HCT116 (cell line): ENCODE data around the gene CRYGA. TPM values are rescaled to one million over a fixed set of nuclear protein-coding genes. Genes with fewer than 3 reads are reported as not detected.

Source experiments
- ATAC-seq: fragments of 200-7000 bp; cut with Tn5 transposase; 2 replicates; pipeline ENCODE4 v1.9.1; 2020; ENCODE audit warnings: mild to moderate bottlenecking, moderate library complexity
- BruUV-seq: library from RNA; stranded (reverse); fragments of 400-500 nt; replicated peaks from 2 replicates; lab custom pipeline; 2021; lab: Mats Ljungman, UMichigan
- CTCF ChIA-PET: fragments of 300-600 bp; sonication (Branson Sonifier 250); formaldehyde crosslinking; loops from one replicate; lab custom pipeline; 2021; ENCODE audit warnings: antibody characterized with exemption; lab: Charles Lee
- POLR2A ChIA-PET: fragments of 300-600, 350-600 bp; sonication (Branson Sonifier 250); formaldehyde crosslinking; loops from one replicate; lab custom pipeline; 2021; ENCODE audit warnings: antibody characterized with exemption; lab: Charles Lee
- RAD21 ChIA-PET, 2 experiments: fragments of 300-600 bp; sonication (Branson Sonifier 250); formaldehyde crosslinking; loops; one replicate each; lab custom pipeline; 2023; ENCODE audit warnings: low total read pairs in 2 of 2; ENCODE audit not compliant: uncharacterized antibody in 2 of 2, unreplicated experiment in 2 of 2, low non-redundant PET in 1 of 2; lab: Charles Lee
- DNase-seq: peaks from one replicate; pipeline ENCODE4 v3.0.0-alpha.2; 2010; ENCODE audit warnings: low read depth, low spot score
- H2AFZ ChIP-seq: fragments of 200-600 bp; shearing (Covaris generic), sonication (generic); 2 replicates; pipeline ENCODE4 v1.6.1; 2017; ENCODE audit warnings: low read depth, mixed run types, mixed read lengths, antibody characterized with exemption, low read length; ENCODE audit not compliant: poor library complexity, severe bottlenecking
- H3K27ac ChIP-seq: 2 replicates; pipeline ENCODE4 v1.5.1; 2012; ENCODE audit warnings: low read depth, low read length
- H3K27me3 ChIP-seq: fragments of 200-600 bp; sonication (generic); 2 replicates; pipeline ENCODE4 v1.6.1; 2016; ENCODE audit warnings: mixed run types, low read length, mixed read lengths; ENCODE audit not compliant: insufficient read depth
- H3K36me3 ChIP-seq, 2 experiments: fragments of 200-500 bp in 1 of 2; fragments of 200-600 bp in 1 of 2; sonication (Bioruptor generic) in 1 of 2; sonication (generic) in 1 of 2; 2 replicates each; pipeline versions ENCODE4 v1.5.1 to v1.6.1; 2014 to 2016; ENCODE audit warnings: low read length in 2 of 2, inconsistent platforms in 1 of 2, mixed read lengths in 1 of 2, mixed run types in 1 of 2; ENCODE audit not compliant: insufficient read depth in 2 of 2, control insufficient read depth in 1 of 2
- H3K4me1 ChIP-seq, 2 experiments: fragments of 200-600 bp in 1 of 2; sonication (generic) in 1 of 2; 2 replicates each; pipeline versions ENCODE4 v1.5.1 to v1.6.1; 2012 to 2017; ENCODE audit warnings: low read length in 2 of 2, inconsistent platforms in 1 of 2, mild to moderate bottlenecking in 1 of 2, mixed read lengths in 1 of 2, mixed run types in 1 of 2, moderate library complexity in 1 of 2; ENCODE audit not compliant: insufficient read depth in 2 of 2, control insufficient read depth in 1 of 2
- H3K4me2 ChIP-seq: fragments of 200-600 bp; sonication (generic); 2 replicates; pipeline ENCODE4 v1.6.1; 2017; ENCODE audit warnings: mixed run types, low read length, mixed read lengths
- H3K4me3 ChIP-seq, 2 experiments: fragments of 200-600 bp in 1 of 2; sonication (generic) in 1 of 2; replicated peaks in 1 of 2; 2 replicates each; pipeline ENCODE4 v1.5.1; 2011 to 2016; ENCODE audit warnings: low read length in 2 of 2, control low read depth in 1 of 2, low read depth in 1 of 2, mild to moderate bottlenecking in 1 of 2, mixed read lengths in 1 of 2, mixed run types in 1 of 2
- H3K79me2 ChIP-seq: fragments of 200-600 bp; sonication (generic); 2 replicates; pipeline ENCODE4 v1.6.1; 2017; ENCODE audit warnings: mild to moderate bottlenecking, mixed run types, low read length, moderate library complexity, mixed read lengths; ENCODE audit not compliant: insufficient read depth
- H3K9ac ChIP-seq: fragments of 200-600 bp; sonication (generic); 2 replicates; pipeline ENCODE4 v1.6.1; 2016; ENCODE audit warnings: low read length, mixed read lengths
- H3K9me2 ChIP-seq: fragments of 200-600 bp; sonication (generic), shearing (Covaris generic); 2 replicates; pipeline ENCODE4 v1.6.1; 2017; ENCODE audit warnings: mixed run types, mild to moderate bottlenecking, moderate library complexity; ENCODE audit not compliant: insufficient read depth
- H3K9me3 ChIP-seq, 2 experiments: fragments of 200-500 bp in 1 of 2; fragments of 200-600 bp in 1 of 2; sonication (Bioruptor generic) in 1 of 2; sonication (generic) in 1 of 2; 2 replicates each; pipeline ENCODE4 v1.6.1; 2014 to 2017; ENCODE audit warnings: low read length in 2 of 2, mixed read lengths in 2 of 2, inconsistent platforms in 1 of 2, low read depth in 1 of 2, mild to moderate bottlenecking in 1 of 2, mixed run types in 1 of 2, moderate library complexity in 1 of 2; ENCODE audit not compliant: control insufficient read depth in 1 of 2, insufficient read depth in 1 of 2
- H4K20me1 ChIP-seq: fragments of 200-600 bp; sonication (generic), shearing (Covaris generic); 2 replicates; pipeline ENCODE4 v1.6.1; 2017; ENCODE audit warnings: mixed run types, mild to moderate bottlenecking, moderate library complexity; ENCODE audit not compliant: insufficient read depth
- CEBPB ChIP-seq: IDR thresholded peaks from 2 replicates; pipeline ENCODE4 v1.6.1; 2012; ENCODE audit warnings: low read depth
- CTCF ChIP-seq, 3 experiments: fragments of 200-600 bp in 1 of 3; sonication (generic) in 1 of 3; IDR thresholded peaks in 2 of 3; conservative IDR thresholded peaks in 1 of 3; 2 replicates each; pipeline ENCODE4 v1.5.1; 2012 to 2017; ENCODE audit warnings: low read depth in 2 of 3, low read length in 2 of 3, antibody characterized with exemption in 1 of 3, borderline replicate concordance in 1 of 3, control low read depth in 1 of 3, mild to moderate bottlenecking in 1 of 3, mixed read lengths in 1 of 3, mixed run types in 1 of 3, moderate library complexity in 1 of 3; ENCODE audit not compliant: insufficient read depth in 1 of 3
- EGR1 ChIP-seq: IDR thresholded peaks from 2 replicates; pipeline ENCODE4 v1.6.1; 2012; ENCODE audit warnings: low read depth
- ELF1 ChIP-seq: IDR thresholded peaks from 2 replicates; pipeline ENCODE4 v1.6.1; 2012; ENCODE audit warnings: low read depth, borderline replicate concordance
- EZH2 ChIP-seq: fragments of 200-600 bp; sonication (generic); IDR thresholded peaks from 2 replicates; pipeline ENCODE4 v1.6.1; 2017; ENCODE audit warnings: antibody characterized with exemption, mixed run types
- EZH2phosphoT487 ChIP-seq: fragments of 200-600 bp; IDR thresholded peaks from 2 replicates; pipeline ENCODE4 v1.6.1; 2018; ENCODE audit warnings: antibody characterized with exemption, borderline replicate concordance
- FOSL1 ChIP-seq: IDR thresholded peaks from 2 replicates; pipeline ENCODE4 v1.6.1; 2012; ENCODE audit warnings: low read depth
- JUND ChIP-seq: IDR thresholded peaks from 2 replicates; pipeline ENCODE4 v1.6.1; 2012
- MAX ChIP-seq: IDR thresholded peaks from 2 replicates; pipeline ENCODE4 v1.6.1; 2012
- POLR2AphosphoS5 ChIP-seq: IDR thresholded peaks from 2 replicates; pipeline ENCODE4 v1.6.1; 2011; ENCODE audit warnings: mild to moderate bottlenecking, low read depth, low read length, moderate library complexity
- RAD21 ChIP-seq: IDR thresholded peaks from 2 replicates; pipeline ENCODE4 v1.6.1; 2012; ENCODE audit warnings: low read depth, mild to moderate bottlenecking
- SIN3A ChIP-seq: IDR thresholded peaks from 2 replicates; pipeline ENCODE4 v1.6.1; 2012; ENCODE audit warnings: low read depth
- SP1 ChIP-seq: IDR thresholded peaks from 2 replicates; pipeline ENCODE4 v1.6.1; 2012; ENCODE audit warnings: low read depth
- SRF ChIP-seq: IDR thresholded peaks from 2 replicates; pipeline ENCODE4 v1.6.1; 2012; ENCODE audit warnings: low read depth
- TCF7L2 ChIP-seq: IDR thresholded peaks from 2 replicates; pipeline ENCODE4 v1.7.0; 2011; ENCODE audit warnings: borderline replicate concordance, inconsistent platforms; ENCODE audit not compliant: insufficient read depth, insufficient read length; ENCODE audit errors: extremely low read depth
- YY1 ChIP-seq: IDR thresholded peaks from 2 replicates; pipeline ENCODE4 v1.6.1; 2011; ENCODE audit warnings: low read length, low read depth, moderate library complexity, mild to moderate bottlenecking; ENCODE audit not compliant: insufficient replicate concordance; ENCODE audit errors: extremely low read depth
- ZFX ChIP-seq: fragments of 450-650 bp; IDR thresholded peaks from 2 replicates; pipeline ENCODE4 v1.6.1; 2017
- ZNF274 ChIP-seq: fragments of 200-500 bp; sonication (Bioruptor generic); IDR thresholded peaks from 2 replicates; pipeline ENCODE4 v1.6.1; 2014; ENCODE audit warnings: mild to moderate bottlenecking, low read depth, low read length, inconsistent platforms
- intact Hi-C: fragments of 100-400 bp; cut with micrococcal nuclease; formaldehyde crosslinking; loops from 2 replicates; pipeline ENCODE4 v1.10.0; 2022
- total RNA-seq: library from RNA; stranded (reverse); gene quantifications from one replicate; pipeline ENCODE4 v1.2.1, GENCODE V29; 2021; ENCODE audit not compliant: unreplicated experiment

CRYGA gene
- total RNA-seq, 1 experiment from 2014 or later: not detected

- BruUV-seq: no TSS peak
- ChIA-PET POLR2A (no interaction called here), CTCF (no interaction called here), RAD21 (no interaction called here)
- no peaks in the 10 kb centered on the region for H3K79me2 ChIP-seq
- ATAC-seq (peak; percentile 36; the same call in 1 of the 2 replicates), DNase-seq (no peak)
- H3K27me3 ChIP-seq: no peaks in the 10 kb centered on the region
- intact Hi-C loops: no loop called here
- H3K4me2 ChIP-seq: peak overlapping the region; percentile 22; the same call in 1 of the 2 replicates
- no peak overlapping the region for H3K9ac ChIP-seq
- no peak overlapping the region for H3K27ac ChIP-seq
- H3K4me3 ChIP-seq: no peak overlapping the region
- TF ChIP-seq RAD21: no peak
- TF ChIP-seq TCF7L2: no peak
- TF ChIP-seq SRF: no peak
- no peak for TF ChIP-seq JUND
- peak overlapping the region; percentile 52 for H2AFZ ChIP-seq
- H4K20me1 ChIP-seq: no peaks in the 10 kb centered on the region
- H3K36me3 ChIP-seq: no peaks in the 10 kb centered on the region
- H3K9me3 ChIP-seq: no peaks in the 10 kb centered on the region
- peaks cover 6 to 11% of the 10 kb centered on the region in 2 experiments; a peak in 3 of 4 replicates for H3K4me1 ChIP-seq
- H3K9me2 ChIP-seq: no peaks in the 10 kb centered on the region
These were observed 29.3 kb upstream of the CRYGA start for GRCh38 chr2:208192611-208193236.

GRCh38 chr2:208189810-208190503 lies 26.6 kb upstream of the CRYGA start, which contains the start of gene C2orf80:
C2orf80 (minus strand) TSS chr2:208190030; CDS start chr2:208186986, 3,044 bp downstream.
- BruUV-seq: no TSS peak
- no peaks in the 10 kb centered on the region for H3K9me3 ChIP-seq
- no peak within 1 kb of the TSS for H3K4me2 ChIP-seq
- intact Hi-C loops: no loop called here
- H3K27ac ChIP-seq: no peak within 1 kb of the TSS
- no peak within 1 kb of the TSS for H2AFZ ChIP-seq
- no peak within 1 kb of the TSS for H3K9ac ChIP-seq
- no peaks in the 10 kb centered on the region for H4K20me1 ChIP-seq
- no peaks in the 10 kb centered on the region for H3K9me2 ChIP-seq
- POLR2A ChIA-PET: no interaction called here
- RAD21 ChIA-PET: no interaction called here
- H3K27me3 ChIP-seq: no peaks in the 10 kb centered on the region
- CTCF ChIA-PET: no interaction called here
- H3K4me1 ChIP-seq: peaks cover 6 to 11% of the 10 kb centered on the region in 2 experiments; a peak in 3 of 4 replicates
- ATAC-seq (no peak), DNase-seq (no peak)
- H3K4me3 ChIP-seq: no peak within 1 kb of the TSS
- no peaks in the 10 kb centered on the region for H3K79me2 ChIP-seq
- no peaks in the 10 kb centered on the region for H3K36me3 ChIP-seq
- TF ChIP-seq MAX: no peak
- no peak for TF ChIP-seq ZNF274
- TF ChIP-seq EZH2phosphoT487: no peak
- TF ChIP-seq RAD21: no peak
- TF ChIP-seq TCF7L2: no peak
- no peak for TF ChIP-seq ZFX
- no peak for TF ChIP-seq EGR1
- no peak for TF ChIP-seq SIN3A
- TF ChIP-seq FOSL1: no peak
- TF ChIP-seq YY1: no peak
- TF ChIP-seq EZH2: no peak
- no peak for TF ChIP-seq SP1
- TF ChIP-seq ELF1: no peak
- TF ChIP-seq CEBPB: no peak
- TF ChIP-seq POLR2AphosphoS5: no peak
- no peak for TF ChIP-seq CTCF (IDR thresholded peaks at IDR 0.05 in 2 of 3, conservative IDR thresholded peaks at IDR 0.05 in 1 of 3; ENCODE audit: borderline replicate concordance in 1 of 3, insufficient read depth in 1 of 3, low read depth in 2 of 3, low read length in 2 of 3)
